Activated CD8-positive, alpha-beta memory T cell treated with anti-CD3 and anti-CD28 coated beads, Interleukin-2, amount 10 ng/mL, durations not matched to agents 7 days and 5 days (primary cell): ENCODE measurements around the gene MCM6. TPM values are rescaled to one million over a fixed set of nuclear protein-coding genes. Genes with fewer than 3 reads are reported as not detected.

Experiments used
- ATAC-seq: fragments of 150-1000 bp; cut with Tn5 transposase; one replicate; pipeline ENCODE4 v1.10.0; 2021; ENCODE audit warnings: moderate library complexity
- CTCF ChIA-PET: fragments of 350-600 bp; sonication (Branson Sonifier 250); formaldehyde crosslinking; loops from one replicate; lab custom pipeline; 2021; ENCODE audit warnings: antibody characterized with exemption; lab: Charles Lee
- DNase-seq: peaks from one replicate; pipeline ENCODE4 v3.0.0-alpha.2; 2020
- H3K27ac Mint-ChIP-seq: one replicate; pipeline ENCODE4 v1.8.0; 2021; ENCODE audit warnings: mild to moderate bottlenecking, mixed read lengths
- H3K27me3 Mint-ChIP-seq: one replicate; pipeline ENCODE4 v1.8.0; 2021; ENCODE audit warnings: mixed read lengths
- H3K36me3 Mint-ChIP-seq: one replicate; pipeline ENCODE4 v1.8.0; 2021; ENCODE audit warnings: mild to moderate bottlenecking, mixed read lengths
- H3K4me1 Mint-ChIP-seq: one replicate; pipeline ENCODE4 v1.8.0; 2021; ENCODE audit warnings: mixed read lengths
- H3K4me3 Mint-ChIP-seq: one replicate; pipeline ENCODE4 v1.8.0; 2021; ENCODE audit warnings: mild to moderate bottlenecking, moderate library complexity, mixed read lengths
- H3K9me3 Mint-ChIP-seq: one replicate; pipeline ENCODE4 v1.8.0; 2022; ENCODE audit warnings: low read depth, mixed read lengths
- total RNA-seq, 2 experiments: library from RNA; stranded (reverse); gene quantifications; one replicate each; pipeline ENCODE4 v1.2.3, GENCODE V29; 2021

The MCM6 gene
- total RNA-seq, 2 experiments from 2014 or later, result 130 to 159 TPM

DNA sequence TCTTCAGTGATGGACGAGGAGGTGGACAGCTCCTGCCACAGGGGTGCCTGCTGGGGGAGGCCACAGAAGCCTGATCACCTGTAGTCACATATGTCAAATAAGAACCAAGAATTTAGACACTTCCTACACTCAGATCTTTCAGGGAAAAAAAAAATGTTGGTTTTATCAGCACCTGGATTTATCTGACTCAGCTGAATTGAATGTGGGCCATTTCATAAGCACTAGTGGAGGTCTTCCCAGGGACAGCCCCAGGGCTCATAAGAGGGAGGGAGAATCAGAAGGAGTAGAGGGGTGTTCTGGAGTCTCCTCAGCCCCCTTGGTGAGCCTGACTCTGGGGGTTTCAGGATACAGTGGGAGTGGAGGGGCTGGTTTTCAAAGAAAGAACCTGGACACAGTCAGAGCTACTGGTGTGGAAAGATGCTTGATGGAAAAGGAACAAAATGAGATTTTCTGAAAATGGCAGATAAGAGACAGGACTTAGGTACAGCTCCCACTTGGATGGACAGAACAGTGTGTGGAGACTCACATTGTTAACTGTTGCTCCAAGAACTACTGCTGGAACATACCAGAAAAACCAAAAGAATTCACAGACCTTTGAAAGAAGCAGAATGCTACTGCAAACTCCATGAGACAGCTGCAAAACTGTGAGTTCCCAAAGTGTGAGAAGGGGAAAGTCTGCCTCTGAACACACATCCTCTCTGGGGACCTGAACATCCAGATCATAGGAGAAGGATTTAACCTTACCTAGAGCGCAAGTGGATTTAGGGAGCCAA lies 84.6 kb downstream of the MCM6 start:
- Mint-ChIP-seq H3K27ac (no peak overlapping the region), H3K4me3 (no peak overlapping the region), H3K4me1 (peaks cover 21% of the 10 kb centered on the region), H3K36me3 (peaks cover 11% of the 10 kb centered on the region), H3K9me3 (no peaks in the 10 kb centered on the region), H3K27me3 (no peaks in the 10 kb centered on the region)
- DNase-seq (no peak), ATAC-seq (no peak)
- CTCF ChIA-PET, result interaction anchor here (0.9 to 2.0 kb wide), 3 partner anchors 10 to 803 kb away, joined by 3 to 6 read pairs (median 3); no protein-coding TSS in a partner anchor

GRCh38 chr2:135790423-135790822 lies 85.8 kb downstream of the MCM6 start:
- CTCF ChIA-PET, result interaction anchor here (0.9 kb wide), 1 partner anchor 802 kb away, joined by 3 read pairs; no protein-coding TSS in a partner anchor
- H3K36me3 Mint-ChIP-seq, result peaks cover 18% of the 10 kb centered on the region
- no peaks in the 10 kb centered on the region for H3K9me3 Mint-ChIP-seq
- no peaks in the 10 kb centered on the region for H3K27me3 Mint-ChIP-seq
- peaks cover 20% of the 10 kb centered on the region for H3K4me1 Mint-ChIP-seq
- DNase-seq, result no peak
- no peak for ATAC-seq
- no peak overlapping the region for H3K4me3 Mint-ChIP-seq
- no peak overlapping the region for H3K27ac Mint-ChIP-seq

Other genes with a start within 250 kb of the MCM6 start
- gene UBXN4, start 134.6 kb downstream of the MCM6 start, total RNA-seq, result 100 to 1,000 TPM; 105 to 112 TPM
- gene LCT, start 39.3 kb downstream of the MCM6 start, total RNA-seq, result under 1 TPM; 0.41 to 0.56 TPM
- gene DARS1, start 109.2 kb upstream of the MCM6 start, total RNA-seq, result 100 to 1,000 TPM in 1 of 2 experiments, 10 to 100 TPM in 1; 94.0 to 109 TPM
- gene CXCR4, start 241.7 kb upstream of the MCM6 start, total RNA-seq, result 100 to 1,000 TPM; 133 to 160 TPM